BLaER1 treated with 17β-estradiol and CSF1 and Interleukin-3, amounts not matched to agents 10 nM and 100 nM (cell line): Measurements from ENCODE around the gene TMEM238L.
A peak's percentile ranks its signal among the peaks of the same experiment; 100 is the strongest.

Experiments
- H3K27ac ChIP-seq, 11 experiments: shearing (Covaris generic); formaldehyde crosslinking; 2 replicates each; pipeline ENCODE4 v1.8.1; 2022
- H3K27me3 ChIP-seq, 11 experiments: shearing (Covaris generic); formaldehyde crosslinking; 2 replicates each; pipeline ENCODE4 v1.8.1; 2022
- H3K36me3 ChIP-seq, 11 experiments: shearing (Covaris generic); formaldehyde crosslinking; 2 replicates each; pipeline ENCODE4 v1.8.1; 2022
- H3K4me1 ChIP-seq, 10 experiments: shearing (Covaris generic); formaldehyde crosslinking; 2 replicates each; pipeline ENCODE4 v1.8.1; 2022
- H3K4me2 ChIP-seq, 11 experiments: shearing (Covaris generic); formaldehyde crosslinking; 2 replicates each; pipeline ENCODE4 v1.8.1; 2022
- H3K4me3 ChIP-seq, 10 experiments: shearing (Covaris generic); formaldehyde crosslinking; 2 replicates each; pipeline ENCODE4 v1.8.1; 2022
- H3K9ac ChIP-seq, 11 experiments: shearing (Covaris generic); formaldehyde crosslinking; 2 replicates each; pipeline ENCODE4 v1.8.1; 2022
- H3K9me3 ChIP-seq, 11 experiments: shearing (Covaris generic); formaldehyde crosslinking; replicated peaks in 1 of 11; 2 replicates each; pipeline ENCODE4 v1.8.1; 2022
- H4K20me1 ChIP-seq, 11 experiments: shearing (Covaris generic); formaldehyde crosslinking; 2 replicates each; pipeline ENCODE4 v1.8.1; 2022
- Cebpa-rat ChIP-seq, 11 experiments: shearing (Covaris generic); IDR thresholded peaks; 2 replicates each; pipeline ENCODE4 v1.8.1; 2022

TMEM238L gene

DNA sequence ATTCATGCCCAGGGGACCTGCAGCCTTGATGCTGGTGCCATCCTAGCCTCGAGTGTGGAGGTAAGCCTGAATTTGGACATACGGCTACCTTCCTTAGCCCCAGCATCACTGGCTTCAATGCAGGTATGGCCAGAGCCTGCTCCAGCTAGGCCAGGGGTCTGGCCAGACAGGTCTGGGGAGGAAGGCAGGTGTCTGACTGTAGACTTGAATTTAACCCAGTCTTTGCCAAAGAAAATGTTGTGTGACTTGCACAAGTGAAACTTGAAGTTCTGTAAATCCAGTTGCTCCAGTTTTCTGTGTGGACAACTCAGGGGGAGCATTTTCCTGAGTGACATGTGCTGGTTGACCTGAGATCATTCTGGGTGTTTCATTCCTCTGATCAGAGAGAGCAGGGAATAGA, 32.8 kb downstream of the TMEM238L start:
- H4K20me1 ChIP-seq = no peaks in the 10 kb centered on the region
- H3K4me3 ChIP-seq = no peak overlapping the region
- no peak overlapping the region for H3K4me2 ChIP-seq
- peaks cover 8 to 22% (median 18%) of the 10 kb centered on the region in 11 experiments; a peak in 21 of 22 replicates for H3K9me3 ChIP-seq
- H3K27ac ChIP-seq = no peak overlapping the region
- TF ChIP-seq Cebpa-rat (IDR thresholded peaks at IDR 0.05) = no peak
- peaks cover 13 to 23% (median 17%) of the 10 kb centered on the region in 10 experiments for H3K4me1 ChIP-seq
- no peak overlapping the region for H3K9ac ChIP-seq
- H3K27me3 ChIP-seq = no peaks in the 10 kb centered on the region
- H3K36me3 ChIP-seq = no peaks in the 10 kb centered on the region

DNA sequence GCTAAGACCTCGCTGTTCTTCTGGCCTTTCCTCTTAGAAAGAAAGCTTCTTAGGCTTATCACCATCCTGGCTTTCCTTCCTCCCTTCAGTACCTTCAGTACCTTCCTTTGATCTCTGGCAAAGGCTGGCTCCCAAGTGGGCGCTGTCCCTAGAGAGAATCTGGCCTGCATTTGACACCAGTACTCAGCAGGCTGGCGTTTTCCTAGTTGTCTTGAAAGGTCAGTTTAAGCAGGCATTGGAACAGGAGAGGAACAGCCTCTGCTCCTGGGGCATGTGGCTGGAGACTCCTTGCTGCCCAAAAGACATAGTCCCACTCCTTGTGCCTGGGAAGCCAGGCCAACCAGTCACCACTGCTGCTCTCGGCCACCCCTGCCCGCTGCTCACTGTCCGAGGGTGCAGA, 34.1 kb downstream of the TMEM238L start:
- Histone ChIP-seq H3K4me3 (no peak overlapping the region), H3K9me3 (peaks cover 7 to 18% (median 11%) of the 10 kb centered on the region in 11 experiments; a peak in 20 of 22 replicates), H3K4me2 (0 out of 22 replicates have a peak overlapping the region, but pooled peaks of 1 of the 11 experiments have one; percentile 10), H4K20me1 (no peaks in the 10 kb centered on the region), H3K27me3 (no peaks in the 10 kb centered on the region), H3K27ac (no peak overlapping the region), H3K9ac (no peak overlapping the region), H3K4me1 (peaks cover 13 to 23% (median 17%) of the 10 kb centered on the region in 10 experiments), H3K36me3 (no peaks in the 10 kb centered on the region)
- no peak for TF ChIP-seq Cebpa-rat (IDR thresholded peaks at IDR 0.05)

DNA sequence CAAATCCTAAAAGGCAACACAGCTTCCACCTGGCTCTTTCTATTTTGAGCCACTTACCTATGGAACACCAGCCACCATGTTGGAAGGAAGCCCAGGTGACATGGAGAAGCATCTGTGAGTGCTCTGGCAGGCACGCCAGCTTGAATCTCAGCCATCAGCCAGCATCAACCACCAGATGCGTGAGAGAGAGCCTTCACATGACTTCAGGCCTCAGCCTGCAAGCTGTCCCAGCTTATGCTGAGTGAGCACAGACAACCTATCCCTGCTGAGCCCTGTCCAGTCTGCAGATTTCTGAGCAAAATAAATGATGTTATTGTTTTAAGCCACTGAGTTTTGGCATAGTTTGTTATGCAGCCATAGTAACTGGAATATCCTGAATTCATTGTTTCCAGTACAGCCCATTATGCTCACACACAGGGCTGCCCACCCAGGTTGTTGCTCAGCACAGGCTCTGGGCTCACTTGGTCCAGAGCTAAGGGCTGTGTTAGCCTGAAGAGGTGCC, 35.1 kb downstream of the TMEM238L start:
- Histone ChIP-seq H3K4me2 (no peak overlapping the region), H3K9me3 (peaks cover 7 to 18% (median 11%) of the 10 kb centered on the region in 11 experiments; a peak in 20 of 22 replicates), H3K27ac (no peak overlapping the region), H3K9ac (no peak overlapping the region), H3K36me3 (no peaks in the 10 kb centered on the region), H3K4me3 (no peak overlapping the region), H3K27me3 (no peaks in the 10 kb centered on the region), H3K4me1 (peaks cover 11 to 21% (median 15%) of the 10 kb centered on the region in 10 experiments), H4K20me1 (no peaks in the 10 kb centered on the region)
- no peak for TF ChIP-seq Cebpa-rat (IDR thresholded peaks at IDR 0.05)

DNA sequence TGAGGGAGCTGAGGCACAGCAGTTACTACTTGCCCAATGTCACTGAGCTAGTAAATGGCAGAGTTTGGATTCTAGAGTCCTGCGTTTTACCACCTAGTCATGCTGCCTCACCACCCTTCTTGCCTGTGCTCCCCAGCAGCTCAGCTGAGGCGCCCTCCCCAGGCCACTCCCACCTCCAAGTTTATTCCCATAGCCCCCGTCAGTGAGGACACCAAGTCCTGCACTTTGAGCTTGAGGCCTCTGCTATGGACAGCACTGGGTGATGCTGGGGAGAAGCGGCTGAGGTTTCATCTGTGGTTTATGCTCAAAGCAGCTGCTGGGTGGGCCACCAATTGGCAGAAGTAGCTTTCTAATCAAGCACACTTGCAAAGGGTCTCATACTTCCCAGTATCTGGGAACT, 36.7 kb downstream of the TMEM238L start:
- Histone ChIP-seq H3K27me3 (no peaks in the 10 kb centered on the region), H3K4me3 (no peak overlapping the region), H3K9ac (no peak overlapping the region), H4K20me1 (no peaks in the 10 kb centered on the region), H3K27ac (no peak overlapping the region), H3K4me1 (peaks cover 0 to 6% (median 0%) of the 10 kb centered on the region in 10 experiments; a peak in 4 of 20 replicates), H3K4me2 (no peak overlapping the region), H3K9me3 (peaks cover 5 to 14% (median 8%) of the 10 kb centered on the region in 11 experiments; a peak in 20 of 22 replicates), H3K36me3 (no peaks in the 10 kb centered on the region)
- no peak for TF ChIP-seq Cebpa-rat (IDR thresholded peaks at IDR 0.05)

DNA sequence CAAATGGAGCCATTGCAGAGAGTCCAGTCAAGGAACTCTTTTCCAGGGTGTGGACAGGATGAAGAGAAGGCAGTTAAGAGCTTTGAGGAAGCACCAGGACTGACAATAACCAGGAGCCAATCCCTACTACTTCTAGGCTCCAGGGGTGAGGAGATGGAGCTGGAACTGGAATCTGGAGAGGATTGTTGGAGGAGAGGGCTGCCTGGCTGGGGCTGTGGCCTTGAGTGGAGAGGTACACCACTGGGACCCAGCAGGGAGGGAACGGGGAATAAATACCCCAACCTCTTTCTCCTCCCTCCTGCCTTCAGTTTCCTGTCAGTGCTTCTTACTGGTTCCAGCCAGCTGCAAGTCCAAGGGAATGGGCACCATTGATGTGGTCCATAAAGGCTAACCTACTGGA, 41.9 kb downstream of the TMEM238L start:
- Histone ChIP-seq H3K27me3 (no peaks in the 10 kb centered on the region), H3K9ac (no peak overlapping the region), H3K4me1 (no peaks in the 10 kb centered on the region), H3K4me2 (no peak overlapping the region), H3K9me3 (peaks cover 0 to 5% (median 0%) of the 10 kb centered on the region in 11 experiments; a peak in 1 of 22 replicates), H3K36me3 (no peaks in the 10 kb centered on the region), H4K20me1 (no peaks in the 10 kb centered on the region), H3K27ac (no peak overlapping the region), H3K4me3 (no peak overlapping the region)
- no peak for TF ChIP-seq Cebpa-rat (IDR thresholded peaks at IDR 0.05)

DNA sequence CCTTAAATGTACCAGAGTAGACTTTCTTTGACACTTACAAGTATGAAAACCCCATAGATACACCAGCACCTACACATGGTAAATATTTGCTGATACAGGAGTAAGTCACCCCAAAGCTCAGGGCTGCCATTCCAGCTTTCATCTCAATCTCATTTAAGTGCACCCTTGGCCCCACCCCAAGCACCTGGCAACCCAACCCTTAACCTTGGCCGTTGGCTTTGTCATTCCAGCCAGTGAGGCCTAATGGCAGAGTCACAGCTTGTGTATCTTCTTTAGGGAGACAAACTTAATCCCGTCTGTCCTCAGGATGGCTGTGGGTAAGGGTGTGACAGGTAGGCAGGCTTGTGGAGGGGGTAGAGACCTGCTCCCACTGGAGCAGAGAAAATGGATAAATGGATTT, 42.6 kb downstream of the TMEM238L start:
- Histone ChIP-seq H3K9ac (no peak overlapping the region), H3K36me3 (no peaks in the 10 kb centered on the region), H3K27ac (no peak overlapping the region), H3K27me3 (no peaks in the 10 kb centered on the region), H3K4me1 (no peaks in the 10 kb centered on the region), H3K4me2 (no peak overlapping the region), H3K4me3 (no peak overlapping the region), H3K9me3 (peaks cover 0 to 3% (median 0%) of the 10 kb centered on the region in 11 experiments; a peak in 1 of 22 replicates), H4K20me1 (no peaks in the 10 kb centered on the region)
- no peak for TF ChIP-seq Cebpa-rat (IDR thresholded peaks at IDR 0.05)

DNA sequence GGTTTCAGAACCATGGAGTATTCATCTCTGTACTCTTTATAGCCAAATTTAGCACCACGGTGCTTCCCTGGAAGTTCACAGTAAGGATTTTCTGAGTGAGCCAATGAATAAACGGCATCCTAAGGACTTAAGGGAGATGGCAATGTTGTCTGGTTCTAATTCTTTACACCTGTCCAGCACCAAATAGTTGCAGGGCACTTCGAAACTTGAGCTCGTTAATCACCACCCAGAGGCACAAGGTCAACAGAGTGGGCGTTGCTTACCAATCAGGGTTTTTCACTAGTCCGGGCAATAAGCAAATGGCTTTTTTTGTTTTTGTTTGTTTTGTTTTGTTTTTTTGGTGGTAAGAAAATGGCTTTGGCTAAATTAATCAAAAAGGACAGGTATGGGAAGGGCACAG, 45.8 kb downstream of the TMEM238L start:
- Histone ChIP-seq H3K36me3 (no peaks in the 10 kb centered on the region), H3K27me3 (no peaks in the 10 kb centered on the region), H3K27ac (no peak overlapping the region), H3K4me1 (no peaks in the 10 kb centered on the region), H3K4me3 (no peak overlapping the region), H3K4me2 (no peak overlapping the region), H4K20me1 (no peaks in the 10 kb centered on the region), H3K9me3 (no peaks in the 10 kb centered on the region), H3K9ac (no peak overlapping the region)
- TF ChIP-seq Cebpa-rat (IDR thresholded peaks at IDR 0.05) = no peak

DNA sequence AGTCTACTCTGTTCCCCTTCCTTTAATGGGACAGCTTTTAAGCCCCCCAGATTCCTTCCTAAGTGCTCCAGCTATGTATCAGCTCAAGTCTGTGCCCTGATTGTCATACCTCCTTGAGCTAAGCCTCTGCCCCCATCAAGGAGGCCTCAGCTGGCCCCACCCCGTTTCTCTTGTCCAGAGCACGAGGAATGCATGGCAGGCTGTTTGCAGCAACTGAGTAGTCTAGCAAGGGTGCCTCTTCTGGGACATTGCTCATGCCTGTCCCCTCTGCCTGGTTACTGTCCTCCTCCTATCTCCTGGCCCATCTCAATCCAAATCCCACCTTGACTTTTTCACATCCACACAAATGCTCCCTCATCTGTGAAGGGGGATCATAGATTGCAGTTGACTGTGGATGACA, 46.3 kb downstream of the TMEM238L start:
- Histone ChIP-seq H3K27ac (no peak overlapping the region), H3K9ac (no peak overlapping the region), H3K4me2 (no peak overlapping the region), H3K36me3 (no peaks in the 10 kb centered on the region), H3K9me3 (no peaks in the 10 kb centered on the region), H3K27me3 (no peaks in the 10 kb centered on the region), H3K4me3 (no peak overlapping the region), H3K4me1 (no peaks in the 10 kb centered on the region), H4K20me1 (no peaks in the 10 kb centered on the region)
- no peak for TF ChIP-seq Cebpa-rat (IDR thresholded peaks at IDR 0.05)

DNA sequence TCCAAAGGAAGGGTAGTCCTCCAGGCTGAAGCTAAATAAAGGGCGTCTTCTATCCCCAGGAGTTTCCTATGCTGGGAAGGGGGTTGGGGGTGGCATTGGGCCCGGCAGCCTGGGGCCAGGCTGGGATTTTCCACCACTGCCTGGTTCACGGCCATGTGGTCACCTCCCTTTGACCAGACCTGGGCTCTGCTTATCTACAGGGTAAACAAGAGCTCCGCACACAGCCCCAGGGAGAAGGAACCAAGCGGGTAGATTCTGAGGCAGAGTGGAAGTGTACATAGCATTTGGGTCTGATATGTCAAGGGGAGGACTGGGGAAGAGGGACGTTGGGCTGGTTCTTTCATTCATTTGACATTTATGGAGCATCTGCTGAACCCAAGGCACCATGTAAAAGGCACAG, 46.8 kb downstream of the TMEM238L start:
- H3K27me3 ChIP-seq = no peaks in the 10 kb centered on the region
- no peak overlapping the region for H3K4me2 ChIP-seq
- no peaks in the 10 kb centered on the region for H3K36me3 ChIP-seq
- no peaks in the 10 kb centered on the region for H4K20me1 ChIP-seq
- no peak for TF ChIP-seq Cebpa-rat (IDR thresholded peaks at IDR 0.05)
- no peak overlapping the region for H3K27ac ChIP-seq
- H3K9me3 ChIP-seq = no peaks in the 10 kb centered on the region
- no peak overlapping the region for H3K4me3 ChIP-seq
- H3K9ac ChIP-seq = no peak overlapping the region
- H3K4me1 ChIP-seq = no peaks in the 10 kb centered on the region

DNA sequence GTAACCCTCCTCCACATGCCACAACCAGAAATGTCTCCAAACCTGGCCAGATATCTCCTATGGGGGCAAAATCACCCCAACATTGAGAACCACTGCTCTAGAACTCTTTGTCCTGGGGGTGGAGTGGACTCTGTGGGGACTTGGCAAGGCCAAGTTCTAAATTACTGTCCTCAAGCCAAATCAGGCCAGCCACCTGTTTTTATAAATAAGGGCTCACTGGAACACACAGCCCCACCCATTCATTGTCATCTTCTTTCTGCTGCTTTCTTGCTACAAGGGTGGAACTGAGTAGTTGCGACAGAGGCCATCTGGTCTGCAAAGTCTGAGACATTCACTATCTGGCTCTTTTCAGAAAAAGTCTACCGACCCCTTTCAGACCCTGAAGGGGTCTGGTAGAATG, 47.3 kb downstream of the TMEM238L start:
- no peaks in the 10 kb centered on the region for H3K27me3 ChIP-seq
- no peak for TF ChIP-seq Cebpa-rat (IDR thresholded peaks at IDR 0.05)
- no peak overlapping the region for H3K9ac ChIP-seq
- H3K9me3 ChIP-seq = no peaks in the 10 kb centered on the region
- no peak overlapping the region for H3K4me3 ChIP-seq
- no peak overlapping the region for H3K27ac ChIP-seq
- H3K4me2 ChIP-seq = no peak overlapping the region
- H3K4me1 ChIP-seq = no peaks in the 10 kb centered on the region
- H4K20me1 ChIP-seq = no peaks in the 10 kb centered on the region
- H3K36me3 ChIP-seq = no peaks in the 10 kb centered on the region
